GM18507 (cell line): ENCODE results near the gene UNC5A.

Source experiments
- DNase-seq: peaks from one replicate; pipeline ENCODE4 v3.0.0; 2011; ENCODE audit warnings: low read depth; ENCODE audit not compliant: insufficient read length; ENCODE audit errors: extremely low spot score
- FAIRE-seq: peaks from 2 replicates; lab custom pipeline; 2011; peaks lifted over from hg19 to GRCh38; lab: Jason Lieb, UNC

Gene UNC5A

DNA sequence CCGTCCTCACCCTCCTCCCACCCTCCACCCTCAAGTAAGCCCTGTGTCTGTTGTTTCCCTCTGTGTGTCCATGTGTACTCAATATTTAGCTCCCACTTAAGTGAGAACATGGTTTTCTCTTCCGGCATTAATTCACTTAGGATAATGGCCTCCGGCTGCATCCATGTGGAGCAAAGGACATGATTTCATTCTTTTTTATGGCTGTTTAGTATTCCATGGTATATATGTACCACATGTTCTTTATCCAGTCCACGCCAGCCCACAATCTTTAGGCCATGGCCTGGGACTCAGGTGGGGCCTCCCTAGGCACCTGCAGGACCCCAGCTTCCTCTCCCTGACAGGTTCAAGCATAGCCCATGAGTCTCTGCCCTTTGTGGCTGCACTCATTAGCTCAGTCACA, 22.9 kb downstream of the UNC5A start:
- FAIRE-seq (no peak), DNase-seq (no peak)

DNA sequence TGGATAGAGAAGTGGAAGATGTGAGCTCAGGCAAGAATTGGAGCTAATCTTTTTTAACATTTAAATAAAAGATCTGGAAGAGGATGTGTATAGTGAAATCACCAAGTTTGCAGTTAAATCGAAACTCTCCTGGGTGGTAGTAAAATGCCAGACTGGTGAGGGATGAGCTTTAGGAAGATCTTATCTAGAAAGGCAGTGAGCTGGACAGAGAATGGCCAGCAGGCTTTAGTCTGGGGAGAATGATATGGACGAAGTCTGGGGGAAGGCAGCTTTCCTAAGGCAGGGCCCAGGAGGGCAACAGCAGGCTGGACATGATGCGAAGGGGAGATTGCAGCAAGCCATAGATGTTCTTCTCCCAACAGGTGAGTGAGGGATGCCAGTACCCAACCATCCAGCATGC, 25.6 kb downstream of the UNC5A start:
- FAIRE-seq (no peak), DNase-seq (no peak)

DNA sequence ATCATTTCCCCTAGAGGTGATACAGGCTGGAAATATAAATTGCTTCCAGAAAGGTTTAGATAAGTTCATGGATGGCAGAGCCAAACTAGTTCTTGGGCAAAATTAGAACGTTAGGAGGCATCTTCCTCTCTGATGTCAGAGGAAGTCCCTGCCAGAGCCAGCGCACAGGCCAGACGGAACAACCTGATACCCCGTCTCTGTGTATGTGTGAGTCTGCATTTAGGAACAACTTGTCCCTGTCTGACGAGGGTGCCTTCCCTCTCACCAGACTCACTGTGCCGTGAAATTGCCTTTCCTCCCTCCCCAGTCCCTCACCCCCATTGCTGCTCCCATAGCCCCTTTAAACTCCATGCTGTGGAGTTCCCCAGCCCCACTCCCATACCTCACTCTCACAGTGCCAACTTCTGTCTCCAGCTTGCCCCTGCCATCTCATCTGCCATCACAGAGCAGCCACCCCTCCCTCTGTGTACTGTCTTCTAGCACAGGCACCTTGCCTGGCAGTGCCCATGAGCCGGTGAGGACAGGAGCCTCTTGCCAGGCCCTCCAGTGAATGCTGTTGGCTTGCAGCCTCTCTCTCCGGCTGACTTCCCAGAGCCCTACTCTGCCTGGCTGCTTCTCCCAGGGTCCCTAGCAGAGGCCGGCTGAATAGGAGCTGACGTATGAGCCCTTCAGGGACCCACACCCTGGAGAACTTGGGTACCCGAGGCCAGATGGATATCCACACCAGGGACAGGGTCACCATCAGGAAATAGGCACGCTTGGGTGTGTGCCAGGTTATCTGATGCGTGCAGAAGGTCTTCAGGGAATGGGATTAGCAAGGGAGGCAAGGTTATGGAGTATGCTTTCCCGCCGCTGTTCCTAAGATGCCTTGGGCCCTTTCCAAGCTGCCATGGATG, 26.7 kb downstream of the UNC5A start:
- DNase-seq = no peak
- no peak for FAIRE-seq

DNA sequence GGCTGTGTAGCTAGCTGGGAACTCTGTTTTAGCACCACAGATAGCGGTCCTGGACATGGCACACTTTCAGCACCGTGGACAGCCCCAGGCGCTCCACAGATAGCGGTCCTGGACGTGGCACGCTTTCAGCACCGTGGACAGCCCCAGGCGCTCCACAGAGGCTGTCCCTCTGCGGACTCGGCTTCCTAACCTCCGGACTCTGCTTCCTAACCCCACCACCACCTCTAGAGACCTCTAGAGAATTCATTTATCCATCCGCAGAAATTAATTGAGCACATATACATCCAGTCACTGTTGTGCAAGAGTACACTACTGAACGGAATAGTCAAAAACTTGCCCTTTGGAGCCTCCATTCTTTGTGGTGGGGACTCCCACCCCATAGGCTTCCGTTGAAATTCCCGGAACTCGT, 27.4 kb downstream of the UNC5A start:
- DNase-seq (peak; percentile 44), FAIRE-seq (peak; percentile 76)

DNA sequence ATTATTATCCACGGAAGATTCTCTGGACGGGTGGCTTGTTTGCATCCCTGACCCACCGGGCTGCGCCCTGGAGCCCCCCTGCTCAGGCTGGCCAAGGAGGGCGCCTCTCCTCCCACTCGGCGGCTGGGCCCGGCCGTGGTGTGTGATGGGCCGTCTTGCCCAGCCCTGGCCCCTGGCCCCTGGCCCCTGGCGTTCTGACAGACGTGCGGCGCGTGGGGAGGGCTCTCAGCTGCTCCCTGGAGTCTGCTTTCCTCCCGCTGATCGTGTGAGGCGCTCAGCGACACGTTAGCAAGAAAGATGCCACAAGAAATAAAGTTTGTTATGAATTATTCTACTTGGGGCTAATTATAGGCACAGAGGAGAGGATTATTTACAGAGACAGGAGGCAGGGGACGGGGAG, 33.3 kb downstream of the UNC5A start:
- DNase-seq = no peak
- FAIRE-seq = no peak

DNA sequence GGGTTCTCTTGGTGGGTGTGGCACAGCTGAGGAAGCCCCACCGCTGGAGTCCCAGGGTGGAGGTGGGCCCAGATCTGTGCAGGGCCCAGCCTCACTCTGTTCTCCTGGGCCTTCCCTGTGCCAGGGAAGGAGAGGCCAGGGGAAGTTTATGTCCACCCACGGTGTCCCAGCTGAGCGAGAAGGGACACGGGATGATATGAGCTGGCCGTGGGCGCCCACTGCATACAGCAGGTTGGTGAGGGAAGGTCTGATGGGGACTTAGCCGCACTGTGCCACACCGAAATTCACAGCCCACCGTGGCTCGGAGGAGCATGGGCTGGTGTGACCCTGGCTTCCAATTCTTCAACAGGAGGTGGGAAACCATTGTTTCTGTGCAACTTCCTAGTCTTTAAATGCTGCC, 33.9 kb downstream of the UNC5A start:
- no peak for FAIRE-seq

DNA sequence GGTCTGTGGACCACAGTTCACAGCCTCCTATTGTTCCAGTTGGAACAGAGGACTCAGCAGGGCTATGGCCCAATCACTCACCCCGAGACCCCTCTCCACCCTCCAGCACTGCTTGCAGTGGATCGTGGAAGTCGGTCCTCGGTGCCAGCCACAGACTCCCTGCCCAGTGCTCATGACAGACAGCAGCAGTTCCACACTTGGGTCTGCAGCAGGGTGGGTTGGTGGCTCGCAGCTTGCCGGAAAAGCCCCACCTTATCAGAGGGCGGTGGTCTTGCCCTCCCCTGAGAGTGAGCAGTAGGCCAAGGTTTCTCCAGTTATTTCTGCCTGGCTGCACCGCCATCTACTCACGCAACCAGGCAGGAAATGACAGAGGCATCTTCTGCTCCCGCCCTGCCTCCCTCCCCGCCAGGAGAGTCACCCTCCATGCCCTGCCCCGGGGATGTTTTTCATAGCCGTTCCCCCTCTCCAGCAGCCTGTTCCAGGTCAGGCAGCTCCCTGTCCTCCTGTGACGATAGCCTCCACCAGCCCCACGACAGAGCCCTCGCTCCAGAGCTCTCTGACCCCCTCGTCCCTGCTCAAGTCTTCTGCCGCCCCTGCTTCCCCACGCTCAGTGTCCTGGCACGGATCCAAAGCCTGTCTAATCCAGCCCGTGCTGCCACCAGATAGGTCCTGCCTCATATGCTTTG, 34.5 kb downstream of the UNC5A start:
- DNase-seq (no peak), FAIRE-seq (no peak)

More for the DNA sequence above, 33.9 kb downstream of the UNC5A start:
- no peak for DNase-seq

DNA sequence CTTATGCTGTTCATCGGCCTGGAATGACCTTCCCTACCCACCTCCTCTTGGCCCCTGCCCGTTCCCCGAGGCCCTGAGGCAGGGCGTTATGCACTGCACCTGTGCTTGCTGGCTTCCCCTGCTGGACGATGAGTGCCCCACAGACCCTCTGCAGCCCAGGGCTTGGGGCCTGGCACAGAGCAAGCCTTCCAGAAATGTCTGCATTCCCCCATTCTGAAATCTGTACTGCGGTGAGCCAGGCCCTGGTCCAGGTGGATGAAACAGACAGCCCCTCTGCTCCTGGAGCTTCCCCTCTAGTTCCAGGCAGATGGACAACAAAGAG, 35.0 kb downstream of the UNC5A start:
- no peak for DNase-seq
- no peak for FAIRE-seq

DNA sequence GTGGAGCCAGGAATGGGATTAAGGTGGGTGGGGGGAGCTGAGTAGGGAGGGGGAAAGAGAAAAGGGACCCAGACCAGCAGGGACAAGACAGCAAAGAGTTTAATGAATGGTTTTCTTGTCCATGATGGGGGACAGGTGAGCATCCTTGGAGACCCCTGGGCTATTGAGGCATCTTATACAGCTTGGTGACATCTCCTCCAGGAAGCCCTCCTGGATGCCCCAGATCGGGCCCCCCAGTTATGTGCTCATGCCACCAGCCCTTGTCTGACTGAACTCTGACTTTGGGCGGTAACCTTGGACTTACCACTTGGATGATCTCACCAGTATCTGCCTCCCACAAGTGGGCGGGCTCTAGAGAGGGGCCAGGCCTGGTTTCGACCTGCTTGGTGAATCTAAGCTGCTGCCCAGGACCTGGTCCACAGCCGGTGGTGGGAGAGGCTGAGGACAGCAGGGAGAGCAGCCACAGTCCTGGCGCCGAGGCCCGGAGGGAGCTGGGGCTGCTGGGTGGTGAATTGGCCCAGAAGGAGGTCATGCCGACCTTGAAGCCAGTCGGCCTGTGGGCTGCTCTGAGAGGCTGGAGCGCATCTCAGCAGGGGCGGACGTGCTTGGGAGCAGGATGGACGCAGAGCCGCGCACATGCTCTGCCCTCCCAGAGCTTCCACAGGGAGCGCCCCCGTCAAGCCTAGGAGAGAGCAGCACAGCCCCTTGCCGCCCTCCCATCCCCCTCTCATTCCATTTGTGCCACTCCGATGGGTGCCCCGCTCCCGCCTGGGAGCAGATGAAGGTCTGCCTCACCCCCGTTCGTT, 36.2 kb downstream of the UNC5A start:
- no peak for FAIRE-seq
- DNase-seq = no peak

DNA sequence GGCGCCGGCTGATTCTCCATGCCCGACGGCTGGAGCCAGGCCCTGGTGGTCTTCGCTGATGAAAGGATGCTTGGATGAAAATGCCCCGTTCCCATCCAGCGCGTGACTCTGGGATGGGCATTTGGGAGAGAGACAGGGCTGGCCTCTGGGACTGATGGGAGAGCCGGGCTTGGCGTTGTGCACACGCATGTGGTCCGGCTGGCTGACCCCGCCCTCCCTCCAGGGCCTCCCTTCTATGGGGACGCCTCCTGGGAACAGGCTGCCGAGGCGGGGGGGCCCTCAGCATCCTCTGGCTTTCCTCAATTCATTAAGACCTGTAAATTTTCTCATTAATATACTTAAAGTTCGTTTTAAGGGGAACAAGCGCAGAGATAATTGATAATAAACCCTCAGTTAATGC, 36.8 kb downstream of the UNC5A start:
- FAIRE-seq (no peak), DNase-seq (no peak)

DNA sequence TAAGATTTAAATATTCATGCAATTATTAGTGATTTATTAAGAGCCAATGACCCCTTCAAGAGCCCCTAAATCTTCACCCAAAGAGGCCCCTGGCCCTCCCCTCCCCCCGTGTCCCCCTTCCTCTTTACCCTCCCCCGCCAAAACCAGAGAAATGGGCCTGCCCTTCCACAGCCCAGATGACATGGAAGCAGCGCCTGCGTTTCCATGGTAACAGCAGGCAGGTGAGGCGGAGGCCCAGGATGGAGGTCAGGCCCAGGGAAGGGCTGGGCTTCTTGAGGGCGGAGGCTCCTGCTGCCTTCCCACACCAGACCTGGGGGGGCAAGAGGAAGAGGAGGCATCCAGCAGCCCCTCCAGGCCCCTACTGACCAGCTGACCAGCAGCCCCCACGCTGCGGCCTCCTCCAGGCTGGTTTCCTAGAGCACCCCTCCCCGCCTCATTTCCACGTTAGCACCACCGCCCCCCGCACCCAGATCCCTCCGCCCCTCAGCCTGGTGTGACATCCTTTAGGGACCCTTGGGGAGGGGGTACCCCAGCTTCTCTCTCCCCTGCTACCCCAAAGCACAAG, 37.4 kb downstream of the UNC5A start:
- no peak for FAIRE-seq
- DNase-seq = no peak

DNA sequence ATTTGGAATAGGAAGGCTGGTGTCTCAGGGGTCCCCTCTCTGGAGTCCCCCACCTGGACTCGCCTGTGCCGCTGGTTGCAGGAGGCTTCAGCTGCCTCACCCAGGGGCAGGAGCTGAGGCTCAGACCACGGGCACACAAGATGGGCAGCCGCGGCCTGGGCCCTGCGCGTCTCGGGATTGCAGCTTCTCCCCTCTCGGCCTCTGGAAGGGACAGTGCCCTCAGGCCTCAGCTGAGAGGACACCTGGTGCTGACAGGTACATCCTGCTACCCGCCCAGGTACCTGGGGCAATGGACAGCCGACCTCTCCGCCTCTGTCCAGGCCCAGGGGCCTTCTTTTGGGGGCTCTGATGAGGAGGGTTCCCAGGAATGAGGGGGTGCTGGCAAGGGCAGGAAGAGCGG, 38.3 kb downstream of the UNC5A start:
- FAIRE-seq = no peak
- DNase-seq = no peak

DNA sequence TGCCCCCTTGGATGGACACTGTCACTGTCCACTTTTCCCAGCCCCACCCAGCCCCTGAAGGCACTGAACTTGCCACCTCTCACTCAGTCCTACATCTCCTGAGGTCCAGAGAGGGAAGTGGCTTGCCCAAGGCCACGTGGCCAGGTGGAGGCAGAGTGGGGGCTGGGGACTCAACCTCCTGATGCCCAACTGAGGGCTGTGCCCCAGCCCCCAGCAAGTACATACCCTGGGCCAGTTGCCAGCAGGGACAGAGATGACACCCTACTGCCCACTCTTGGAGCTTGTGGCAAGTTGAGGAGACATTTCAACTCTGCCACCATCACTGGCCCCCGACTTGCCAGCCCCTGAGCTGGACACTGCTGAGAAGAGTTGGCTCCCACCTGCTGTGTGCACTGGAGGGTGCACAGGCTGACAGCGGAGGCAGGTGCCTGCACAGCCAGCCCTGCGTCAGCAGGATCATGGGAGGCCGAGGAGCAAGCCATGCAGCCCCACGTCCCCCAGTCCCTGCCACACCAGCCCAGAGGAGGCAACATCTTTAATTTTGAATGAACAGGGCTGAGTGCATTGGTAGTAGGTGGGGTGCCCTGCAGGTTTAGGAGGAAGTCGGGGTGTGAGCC, 39.4 kb downstream of the UNC5A start:
- no peak for DNase-seq
- FAIRE-seq = no peak

DNA sequence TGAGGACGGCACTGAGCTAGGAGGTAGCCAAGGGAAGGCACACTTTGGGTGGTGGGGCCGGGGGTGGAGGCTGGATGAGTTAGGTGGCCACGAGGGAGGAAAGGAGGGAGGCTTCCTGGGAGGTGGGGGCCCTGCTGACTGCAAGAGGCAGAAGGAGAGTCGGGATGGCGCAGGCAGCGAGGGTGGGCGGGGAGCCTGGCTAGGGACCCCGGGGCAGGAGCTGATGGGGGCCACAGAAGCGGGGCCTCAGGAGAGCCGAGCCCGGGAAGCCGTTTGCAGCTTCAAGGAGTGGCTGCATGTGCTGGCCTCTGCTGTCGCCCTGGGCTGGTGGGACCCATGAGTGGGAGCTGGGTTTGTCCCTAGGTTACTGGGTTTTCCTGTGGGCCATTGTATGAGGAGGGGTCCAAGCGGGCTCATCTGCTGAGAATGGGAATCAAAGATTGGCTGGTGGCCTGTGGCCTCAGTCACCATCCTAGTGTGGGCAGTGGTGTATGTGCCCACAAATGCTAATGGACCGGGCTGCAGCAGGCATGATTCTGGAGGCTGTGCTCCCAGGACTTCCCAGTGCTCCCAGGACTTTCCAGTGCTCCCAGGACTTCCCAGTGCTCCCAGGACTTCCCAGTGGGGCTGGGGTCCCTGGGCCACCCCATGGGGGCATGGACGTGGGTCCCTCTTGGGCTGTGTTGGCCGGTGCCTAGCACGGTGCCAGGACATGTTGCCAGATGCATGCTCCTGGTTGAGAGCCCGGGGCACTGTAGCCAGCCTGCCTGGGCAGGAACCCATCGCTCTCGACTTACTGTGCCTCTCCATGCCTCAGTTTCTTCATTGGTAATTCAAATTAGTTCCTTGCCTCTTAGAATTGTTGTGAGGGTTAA, 40.2 kb downstream of the UNC5A start:
- DNase-seq (no peak), FAIRE-seq (no peak)

DNA sequence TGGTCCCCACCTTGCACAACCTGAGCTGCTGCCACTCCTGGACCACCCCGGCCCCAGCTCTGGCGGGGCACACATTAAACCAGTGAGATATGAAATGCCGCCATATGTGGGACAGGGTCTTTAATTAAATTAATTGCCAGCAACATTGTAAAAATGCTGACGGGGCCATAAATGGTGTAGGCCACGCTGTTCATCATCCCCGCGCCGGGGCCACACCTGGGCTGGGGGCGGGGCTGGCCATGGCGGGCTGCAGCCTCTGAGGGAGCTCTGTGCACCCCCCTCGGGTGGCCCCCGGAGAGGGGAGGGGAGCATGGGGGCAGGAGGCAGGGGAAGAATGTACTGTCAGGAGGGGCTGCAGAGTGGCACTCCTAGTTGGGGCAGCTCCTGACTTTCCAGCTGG, 41.0 kb downstream of the UNC5A start:
- FAIRE-seq (no peak), DNase-seq (no peak)

DNA sequence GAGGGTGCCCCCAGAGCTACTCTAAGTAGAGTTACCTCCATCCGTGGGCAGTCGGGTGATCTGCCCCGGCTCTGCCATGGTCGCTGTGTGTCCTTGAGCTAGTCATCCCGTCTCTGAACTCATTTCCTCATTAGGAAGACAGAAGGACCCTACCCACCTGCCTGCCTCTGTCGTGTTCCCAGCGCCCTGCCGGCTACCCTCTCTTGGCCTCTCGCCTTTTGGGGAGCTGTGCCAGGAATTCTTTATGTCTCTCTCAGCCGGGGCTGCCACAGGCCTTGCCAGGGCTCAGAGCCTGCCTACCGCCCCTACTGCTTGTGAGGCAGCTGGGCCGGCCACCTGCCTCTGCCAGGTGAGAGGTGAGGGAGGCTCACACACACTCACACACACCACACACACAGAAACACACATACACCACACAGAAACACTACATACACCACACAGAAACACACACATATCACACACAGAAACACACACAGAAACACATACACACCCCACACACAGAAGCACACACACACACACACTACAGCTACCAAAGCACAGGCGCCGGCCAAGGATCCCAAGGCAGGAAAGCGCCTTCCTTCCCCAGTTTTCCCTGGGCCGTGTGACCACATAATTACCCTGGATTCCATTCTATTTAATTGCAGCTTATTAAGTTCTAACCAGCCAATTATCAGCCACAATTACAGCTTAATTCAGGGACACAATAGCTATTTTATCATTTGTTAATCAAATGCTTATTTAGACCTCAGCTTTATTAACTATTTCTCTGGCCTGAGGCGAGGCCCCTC, 41.7 kb downstream of the UNC5A start:
- DNase-seq (no peak), FAIRE-seq (no peak)

DNA sequence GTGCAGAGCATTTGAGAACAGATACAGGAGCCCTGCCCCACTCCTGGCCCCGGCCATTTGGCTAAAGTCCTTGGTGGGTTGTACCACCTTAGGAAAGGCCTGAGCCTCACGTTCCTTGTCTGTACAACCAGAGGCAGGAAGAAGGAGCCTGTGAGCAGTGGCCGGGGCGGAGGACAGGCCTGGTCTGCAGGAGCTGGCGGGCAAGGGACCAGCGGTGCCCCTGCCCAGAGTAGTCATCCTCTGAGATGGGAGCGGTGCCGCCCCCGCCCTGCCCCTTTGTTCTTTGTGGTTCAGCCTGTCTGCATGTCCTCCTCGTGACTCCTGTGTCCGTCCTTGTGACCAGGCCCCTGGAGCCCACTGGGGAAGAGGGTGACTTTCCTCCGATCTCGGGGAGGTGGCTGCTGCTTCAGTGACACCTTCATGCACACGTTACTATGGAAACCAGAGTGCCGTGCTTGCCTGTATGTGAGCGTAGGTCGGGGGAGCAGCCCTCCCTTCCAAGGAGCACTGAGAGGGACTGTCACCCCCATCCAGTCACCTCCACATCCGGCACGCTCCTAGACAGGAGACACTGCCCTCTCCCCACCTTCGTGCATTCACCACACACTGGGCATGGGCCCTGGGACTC, 42.9 kb downstream of the UNC5A start:
- FAIRE-seq = no peak
- no peak for DNase-seq

DNA sequence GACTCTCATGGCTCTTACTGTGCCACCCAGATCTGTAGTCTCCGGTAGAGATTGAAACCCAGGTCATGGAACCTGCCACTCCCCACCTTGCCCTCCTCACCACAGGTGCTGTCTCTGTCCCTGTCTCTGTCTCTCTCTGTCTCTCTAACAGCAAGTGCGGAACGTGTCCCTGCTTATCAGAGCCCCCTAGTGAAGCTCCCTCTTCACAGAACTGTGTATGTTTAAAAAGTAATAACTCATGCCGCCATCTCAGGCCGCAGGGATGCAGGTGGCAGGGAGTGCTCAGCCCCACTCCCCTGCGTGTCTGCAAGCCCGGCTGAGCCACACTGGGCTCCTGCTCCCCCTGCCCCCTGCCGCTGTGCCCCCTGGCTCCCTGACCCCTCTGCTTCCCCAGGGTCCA, 43.8 kb downstream of the UNC5A start:
- DNase-seq = no peak
- no peak for FAIRE-seq
